Upper lobe of left lung (tissue), 4 donors: Measurements from ENCODE around the gene WTAP.

Source experiments
- EP300 ChIP-seq, 4 donors: sonication (generic); formaldehyde crosslinking; IDR thresholded peaks; one replicate each; pipeline ENCODE4 v1.5.1; 2017; ENCODE audit warnings: antibody characterized with exemption in 4 of 4, control low read depth in 2 of 4
- POLR2A ChIP-seq, 4 donors: fragments of 450-650 bp; IDR thresholded peaks; one replicate each; pipeline ENCODE4 v1.5.1; 2016 to 2017; ENCODE audit warnings: antibody characterized with exemption in 4 of 4, mild to moderate bottlenecking in 2 of 4
- POLR2AphosphoS5 ChIP-seq, 2 donors: sonication (generic); formaldehyde crosslinking; IDR thresholded peaks; one replicate each; pipeline ENCODE4 v1.5.1; 2017; ENCODE audit warnings: antibody characterized with exemption in 2 of 2
- TF ChIP-seq, protein P1 (sequence below), 6 experiments: fragments of 450-650 bp in 4 of 6; fragments of 200-600 bp in 2 of 6; sonication (generic) in 2 of 6; IDR thresholded peaks; one replicate each; pipeline ENCODE4 v1.5.1; 2016 to 2019; ENCODE audit warnings: antibody characterized with exemption in 6 of 6

DNA sequence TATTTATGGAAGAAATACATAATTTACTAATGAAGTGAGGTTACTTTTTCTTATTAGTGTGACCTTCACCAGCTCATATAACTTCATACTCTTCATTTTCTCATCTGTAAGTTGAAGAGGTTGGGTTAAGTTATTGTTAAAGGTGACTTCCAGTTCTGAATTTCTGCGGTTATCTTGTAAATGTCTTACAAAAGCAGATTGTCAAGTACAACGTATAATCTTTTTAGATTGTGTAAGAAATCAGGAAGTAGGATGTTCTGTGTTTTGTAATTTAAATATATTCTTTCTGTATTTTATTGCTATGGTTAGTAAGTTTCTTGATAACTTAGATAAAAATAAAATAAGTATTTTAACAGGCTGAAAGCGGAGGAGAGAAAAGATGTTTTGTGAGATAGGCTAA lies 12.0 kb downstream of the WTAP start:
- TF ChIP-seq EP300 (IDR thresholded peaks at IDR 0.05) (no peak), POLR2A (IDR thresholded peaks at IDR 0.05) (no peak), POLR2AphosphoS5 (IDR thresholded peaks at IDR 0.05) (no peak)
- TF ChIP-seq, protein P1, sequence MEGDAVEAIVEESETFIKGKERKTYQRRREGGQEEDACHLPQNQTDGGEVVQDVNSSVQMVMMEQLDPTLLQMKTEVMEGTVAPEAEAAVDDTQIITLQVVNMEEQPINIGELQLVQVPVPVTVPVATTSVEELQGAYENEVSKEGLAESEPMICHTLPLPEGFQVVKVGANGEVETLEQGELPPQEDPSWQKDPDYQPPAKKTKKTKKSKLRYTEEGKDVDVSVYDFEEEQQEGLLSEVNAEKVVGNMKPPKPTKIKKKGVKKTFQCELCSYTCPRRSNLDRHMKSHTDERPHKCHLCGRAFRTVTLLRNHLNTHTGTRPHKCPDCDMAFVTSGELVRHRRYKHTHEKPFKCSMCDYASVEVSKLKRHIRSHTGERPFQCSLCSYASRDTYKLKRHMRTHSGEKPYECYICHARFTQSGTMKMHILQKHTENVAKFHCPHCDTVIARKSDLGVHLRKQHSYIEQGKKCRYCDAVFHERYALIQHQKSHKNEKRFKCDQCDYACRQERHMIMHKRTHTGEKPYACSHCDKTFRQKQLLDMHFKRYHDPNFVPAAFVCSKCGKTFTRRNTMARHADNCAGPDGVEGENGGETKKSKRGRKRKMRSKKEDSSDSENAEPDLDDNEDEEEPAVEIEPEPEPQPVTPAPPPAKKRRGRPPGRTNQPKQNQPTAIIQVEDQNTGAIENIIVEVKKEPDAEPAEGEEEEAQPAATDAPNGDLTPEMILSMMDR (IDR thresholded peaks at IDR 0.05) = no peak
